GM23338 (cell line): ENCODE results near the gene FAM83F. TPM values are rescaled to one million over a fixed set of nuclear protein-coding genes. Genes with fewer than 3 reads are reported as not detected.

Source experiments
- ATAC-seq: fragments of 200-7000 bp; cut with Tn5 transposase; 3 replicates; pipeline ENCODE4 v1.9.1; 2020
- DNase-seq: peaks from one replicate; pipeline ENCODE4 v3.0.0-alpha.2; 2015; ENCODE audit warnings: low spot score
- H2AFZ ChIP-seq: fragments of 200-600 bp; sonication (generic); 2 replicates; pipeline ENCODE4 v1.8.0; 2016; ENCODE audit warnings: antibody characterized with exemption, mild to moderate bottlenecking, moderate library complexity
- H3F3A ChIP-seq: fragments of 200-600 bp; sonication (generic); replicated peaks from 2 replicates; pipeline ENCODE4 v1.8.0; 2017; ENCODE audit warnings: antibody characterized with exemption, mixed run types, low read depth
- H3K27ac ChIP-seq: fragments of 200-600 bp; sonication (generic); 2 replicates; pipeline ENCODE4 v1.6.1; 2016; ENCODE audit warnings: low read depth
- H3K27me3 ChIP-seq: fragments of 200-600 bp; sonication (generic); 2 replicates; pipeline ENCODE4 v1.8.0; 2016; ENCODE audit warnings: mild to moderate bottlenecking, mixed run types, moderate library complexity; ENCODE audit not compliant: insufficient read depth
- H3K36me3 ChIP-seq: fragments of 200-600 bp; sonication (generic); 2 replicates; pipeline ENCODE4 v1.8.0; 2016; ENCODE audit warnings: mild to moderate bottlenecking; ENCODE audit not compliant: insufficient read depth
- H3K4me1 ChIP-seq: fragments of 200-600 bp; sonication (generic); 2 replicates; pipeline ENCODE4 v1.8.0; 2016; ENCODE audit warnings: mild to moderate bottlenecking, moderate library complexity; ENCODE audit not compliant: insufficient read depth
- H3K4me2 ChIP-seq: fragments of 200-600 bp; sonication (generic); 2 replicates; pipeline ENCODE4 v1.7.1; 2017; ENCODE audit warnings: mixed run types
- H3K4me3 ChIP-seq: fragments of 200-600 bp; sonication (generic); 2 replicates; pipeline ENCODE4 v1.6.1; 2016; ENCODE audit warnings: mixed run types
- H3K79me2 ChIP-seq: fragments of 200-600 bp; sonication (generic); replicated peaks from 2 replicates; pipeline ENCODE4 v1.8.0; 2017; ENCODE audit warnings: mild to moderate bottlenecking; ENCODE audit not compliant: insufficient read depth
- H3K9me2 ChIP-seq: fragments of 200-600 bp; sonication (generic); 2 replicates; pipeline ENCODE4 v1.8.0; 2017; ENCODE audit not compliant: insufficient read depth
- H4K20me1 ChIP-seq: fragments of 200-600 bp; sonication (generic); replicated peaks from 2 replicates; pipeline ENCODE4 v1.8.0; 2017; ENCODE audit warnings: mild to moderate bottlenecking; ENCODE audit not compliant: insufficient read depth
- H3K27ac Mint-ChIP-seq: 2 replicates; pipeline ENCODE4 v1.8.0; 2020; ENCODE audit warnings: inconsistent platforms, mild to moderate bottlenecking, moderate library complexity, mixed read lengths
- H3K27me3 Mint-ChIP-seq: 3 replicates; pipeline ENCODE4 v1.8.0; 2022; ENCODE audit warnings: low read depth, mild to moderate bottlenecking, moderate library complexity, mixed read lengths, inconsistent platforms; ENCODE audit not compliant: insufficient read depth, poor library complexity
- H3K36me3 Mint-ChIP-seq: 3 replicates; pipeline ENCODE4 v1.8.0; 2021; ENCODE audit warnings: low read depth, mild to moderate bottlenecking, inconsistent platforms, moderate library complexity, mixed read lengths
- H3K4me1 Mint-ChIP-seq: 3 replicates; pipeline ENCODE4 v1.8.0; 2020; ENCODE audit warnings: mild to moderate bottlenecking, inconsistent platforms, mixed read lengths
- H3K4me3 Mint-ChIP-seq: 3 replicates; pipeline ENCODE4 v1.8.0; 2021; ENCODE audit warnings: moderate library complexity, mild to moderate bottlenecking, inconsistent platforms, mixed read lengths
- H3K9me3 Mint-ChIP-seq: 3 replicates; pipeline ENCODE4 v1.8.0; 2020; ENCODE audit warnings: moderate library complexity, mild to moderate bottlenecking, inconsistent platforms, mixed read lengths
- CREB1 ChIP-seq: fragments of 250-450 bp; sonication (Bioruptor Pico); IDR thresholded peaks from 2 replicates; pipeline ENCODE4 v1.5.0; 2020; ENCODE audit warnings: low read depth, mild to moderate bottlenecking, moderate library complexity
- ETS1 ChIP-seq: IDR thresholded peaks from 2 replicates; pipeline ENCODE4 v1.6.1; 2016; ENCODE audit warnings: antibody characterized with exemption
- EZH2 ChIP-seq: fragments of 200-600 bp; sonication (generic); IDR thresholded peaks from one replicate; pipeline ENCODE4 v1.8.0; 2017; ENCODE audit warnings: antibody characterized with exemption, mild to moderate bottlenecking, low read depth; ENCODE audit not compliant: unreplicated experiment
- JUNB ChIP-seq: IDR thresholded peaks from one replicate; pipeline ENCODE4 v1.6.1; 2016; ENCODE audit warnings: antibody characterized with exemption; ENCODE audit not compliant: unreplicated experiment
- POLR2AphosphoS5 ChIP-seq: IDR thresholded peaks from 2 replicates; pipeline ENCODE4 v1.6.1; 2016; ENCODE audit warnings: antibody characterized with exemption, low read depth
- ZNF114 ChIP-seq: fragments of 250-450 bp; sonication (Bioruptor Pico); IDR thresholded peaks from 2 replicates; pipeline ENCODE4 v1.5.0; 2020; ENCODE audit warnings: mild to moderate bottlenecking, moderate library complexity
- ZNF331 ChIP-seq: fragments of 250-450 bp; sonication (Bioruptor Pico); IDR thresholded peaks from 2 replicates; pipeline ENCODE4 v1.5.0; 2020; ENCODE audit warnings: low read depth, mild to moderate bottlenecking, moderate library complexity
- polyA plus RNA-seq: library from polyadenylated mRNA; unstranded; fragments of >200 nt; fragmentation: Nextera tagmentation; extraction: Ambion mirVana; gene quantifications from 2 replicates; pipeline ENCODE4 v1.2.1, GENCODE V29; 2016
- total RNA-seq: library from RNA; depleted of rRNA; stranded (reverse); fragments of >200 nt; shearing (Covaris generic); gene quantifications from 2 replicates; pipeline ENCODE4 v1.2.3, GENCODE V29; 2014
- TF ChIP-seq, protein P1 (sequence below): IDR thresholded peaks from one replicate; pipeline ENCODE4 v1.6.1; 2018; ENCODE audit warnings: antibody characterized with exemption; ENCODE audit not compliant: unreplicated experiment
- TF ChIP-seq, protein P2 (sequence below): fragments of 250-450 bp; sonication (Bioruptor Pico); IDR thresholded peaks from 2 replicates; pipeline ENCODE4 v1.5.0; 2020; ENCODE audit warnings: mild to moderate bottlenecking, moderate library complexity

FAM83F gene
- total and polyA plus RNA-seq, 2 experiments from 2014 or later, result 3.7 to 15.9 TPM

DNA sequence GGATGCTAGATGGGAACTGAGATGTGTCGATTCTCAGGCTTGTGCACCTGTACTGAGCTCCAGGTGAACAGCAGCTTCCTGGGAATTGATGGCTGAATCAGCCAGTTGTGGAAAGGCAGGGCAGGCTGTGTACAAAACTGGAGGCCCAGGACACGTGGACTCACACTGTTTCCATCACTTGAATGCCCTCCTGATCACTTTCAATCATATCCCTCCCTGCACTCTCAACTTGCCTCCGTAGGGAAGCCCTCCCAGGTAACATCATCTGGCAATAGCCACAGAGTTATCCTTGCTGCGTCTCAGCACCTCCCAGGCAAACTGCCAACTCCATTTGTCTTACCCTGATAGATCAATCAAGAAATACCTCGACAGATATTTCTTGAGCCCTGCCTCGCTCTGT, 10.1 kb downstream of the FAM83F start:
- H3K36me3 Mint-ChIP-seq, result peaks cover 13% of the 10 kb centered on the region
- H3K4me3 Mint-ChIP-seq, result no peak overlapping the region
- H3K27me3 ChIP-seq, result no peaks in the 10 kb centered on the region
- no peak overlapping the region for H2AFZ ChIP-seq
- H3K36me3 ChIP-seq, result no peaks in the 10 kb centered on the region
- no peak overlapping the region for H3K27ac Mint-ChIP-seq
- DNase-seq (no peak), ATAC-seq (no peak)
- H3K27ac ChIP-seq, result no peak overlapping the region
- peaks cover 56% of the 10 kb centered on the region for H3K79me2 ChIP-seq
- peaks cover 61% of the 10 kb centered on the region for H3K4me1 ChIP-seq
- H3F3A ChIP-seq, result peaks cover 9% of the 10 kb centered on the region; the same call in 1 of the 2 replicates
- no peaks in the 10 kb centered on the region for H3K9me2 ChIP-seq
- TF ChIP-seq ZNF114 (CRISPR knock-in tag) (no peak), JUNB (no peak), ETS1 (no peak), ZNF331 (no peak)
- TF ChIP-seq, protein P1, sequence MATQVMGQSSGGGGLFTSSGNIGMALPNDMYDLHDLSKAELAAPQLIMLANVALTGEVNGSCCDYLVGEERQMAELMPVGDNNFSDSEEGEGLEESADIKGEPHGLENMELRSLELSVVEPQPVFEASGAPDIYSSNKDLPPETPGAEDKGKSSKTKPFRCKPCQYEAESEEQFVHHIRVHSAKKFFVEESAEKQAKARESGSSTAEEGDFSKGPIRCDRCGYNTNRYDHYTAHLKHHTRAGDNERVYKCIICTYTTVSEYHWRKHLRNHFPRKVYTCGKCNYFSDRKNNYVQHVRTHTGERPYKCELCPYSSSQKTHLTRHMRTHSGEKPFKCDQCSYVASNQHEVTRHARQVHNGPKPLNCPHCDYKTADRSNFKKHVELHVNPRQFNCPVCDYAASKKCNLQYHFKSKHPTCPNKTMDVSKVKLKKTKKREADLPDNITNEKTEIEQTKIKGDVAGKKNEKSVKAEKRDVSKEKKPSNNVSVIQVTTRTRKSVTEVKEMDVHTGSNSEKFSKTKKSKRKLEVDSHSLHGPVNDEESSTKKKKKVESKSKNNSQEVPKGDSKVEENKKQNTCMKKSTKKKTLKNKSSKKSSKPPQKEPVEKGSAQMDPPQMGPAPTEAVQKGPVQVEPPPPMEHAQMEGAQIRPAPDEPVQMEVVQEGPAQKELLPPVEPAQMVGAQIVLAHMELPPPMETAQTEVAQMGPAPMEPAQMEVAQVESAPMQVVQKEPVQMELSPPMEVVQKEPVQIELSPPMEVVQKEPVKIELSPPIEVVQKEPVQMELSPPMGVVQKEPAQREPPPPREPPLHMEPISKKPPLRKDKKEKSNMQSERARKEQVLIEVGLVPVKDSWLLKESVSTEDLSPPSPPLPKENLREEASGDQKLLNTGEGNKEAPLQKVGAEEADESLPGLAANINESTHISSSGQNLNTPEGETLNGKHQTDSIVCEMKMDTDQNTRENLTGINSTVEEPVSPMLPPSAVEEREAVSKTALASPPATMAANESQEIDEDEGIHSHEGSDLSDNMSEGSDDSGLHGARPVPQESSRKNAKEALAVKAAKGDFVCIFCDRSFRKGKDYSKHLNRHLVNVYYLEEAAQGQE, result no peak
- peaks cover 17% of the 10 kb centered on the region for H3K27me3 Mint-ChIP-seq
- H3K4me2 ChIP-seq, result no peak overlapping the region
- peaks cover 27% of the 10 kb centered on the region for H4K20me1 ChIP-seq
- peaks cover 82% of the 10 kb centered on the region for H3K4me1 Mint-ChIP-seq
- H3K9me3 Mint-ChIP-seq, result no peaks in the 10 kb centered on the region; the same call in 2 of the 3 replicates
- H3K4me3 ChIP-seq, result no peak overlapping the region

DNA sequence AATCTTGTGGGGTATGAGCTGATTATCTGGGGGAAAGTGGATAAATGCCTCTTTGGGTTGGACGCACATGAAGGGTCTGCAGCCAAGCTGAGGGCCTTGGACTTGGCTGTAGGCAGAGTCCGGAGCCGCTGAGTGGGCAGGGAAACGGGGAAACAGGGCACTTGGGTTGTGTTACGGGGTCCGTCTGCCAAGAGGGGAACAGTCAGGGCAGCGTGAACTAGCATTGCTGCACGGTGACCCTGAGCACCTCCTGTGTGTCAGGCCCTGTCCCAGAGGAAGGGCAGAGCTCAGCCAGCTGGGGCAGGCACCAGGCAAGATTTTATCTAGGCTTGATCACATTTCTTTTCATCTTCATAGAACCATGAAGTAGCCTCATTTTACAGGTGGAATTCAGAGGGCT, 11.9 kb downstream of the FAM83F start:
- DNase-seq, result no peak
- Histone ChIP-seq H3K9me2 (no peaks in the 10 kb centered on the region), H3K36me3 (no peaks in the 10 kb centered on the region), H3K79me2 (peaks cover 54% of the 10 kb centered on the region), H3K27ac (no peak overlapping the region), H3K4me2 (no peak overlapping the region), H3K4me3 (no peak overlapping the region), H4K20me1 (peaks cover 40% of the 10 kb centered on the region), H3K4me1 (peaks cover 48% of the 10 kb centered on the region), H3F3A (0 out of 2 replicates have a peak, but pooled peaks cover 6% of the 10 kb centered on the region), H2AFZ (no peak overlapping the region), H3K27me3 (no peaks in the 10 kb centered on the region)
- Mint-ChIP-seq H3K9me3 (no peaks in the 10 kb centered on the region; the same call in 2 of the 3 replicates), H3K4me3 (no peak overlapping the region), H3K4me1 (peaks cover 71% of the 10 kb centered on the region), H3K27ac (peak overlapping the region; percentile 19), H3K36me3 (peaks cover 7% of the 10 kb centered on the region; the same call in 2 of the 3 replicates), H3K27me3 (peaks cover 12% of the 10 kb centered on the region)
- ATAC-seq, result no peak
- TF ChIP-seq EZH2, result no peak
- TF ChIP-seq POLR2AphosphoS5, result no peak
- TF ChIP-seq CREB1, result no peak
- TF ChIP-seq, protein P2, sequence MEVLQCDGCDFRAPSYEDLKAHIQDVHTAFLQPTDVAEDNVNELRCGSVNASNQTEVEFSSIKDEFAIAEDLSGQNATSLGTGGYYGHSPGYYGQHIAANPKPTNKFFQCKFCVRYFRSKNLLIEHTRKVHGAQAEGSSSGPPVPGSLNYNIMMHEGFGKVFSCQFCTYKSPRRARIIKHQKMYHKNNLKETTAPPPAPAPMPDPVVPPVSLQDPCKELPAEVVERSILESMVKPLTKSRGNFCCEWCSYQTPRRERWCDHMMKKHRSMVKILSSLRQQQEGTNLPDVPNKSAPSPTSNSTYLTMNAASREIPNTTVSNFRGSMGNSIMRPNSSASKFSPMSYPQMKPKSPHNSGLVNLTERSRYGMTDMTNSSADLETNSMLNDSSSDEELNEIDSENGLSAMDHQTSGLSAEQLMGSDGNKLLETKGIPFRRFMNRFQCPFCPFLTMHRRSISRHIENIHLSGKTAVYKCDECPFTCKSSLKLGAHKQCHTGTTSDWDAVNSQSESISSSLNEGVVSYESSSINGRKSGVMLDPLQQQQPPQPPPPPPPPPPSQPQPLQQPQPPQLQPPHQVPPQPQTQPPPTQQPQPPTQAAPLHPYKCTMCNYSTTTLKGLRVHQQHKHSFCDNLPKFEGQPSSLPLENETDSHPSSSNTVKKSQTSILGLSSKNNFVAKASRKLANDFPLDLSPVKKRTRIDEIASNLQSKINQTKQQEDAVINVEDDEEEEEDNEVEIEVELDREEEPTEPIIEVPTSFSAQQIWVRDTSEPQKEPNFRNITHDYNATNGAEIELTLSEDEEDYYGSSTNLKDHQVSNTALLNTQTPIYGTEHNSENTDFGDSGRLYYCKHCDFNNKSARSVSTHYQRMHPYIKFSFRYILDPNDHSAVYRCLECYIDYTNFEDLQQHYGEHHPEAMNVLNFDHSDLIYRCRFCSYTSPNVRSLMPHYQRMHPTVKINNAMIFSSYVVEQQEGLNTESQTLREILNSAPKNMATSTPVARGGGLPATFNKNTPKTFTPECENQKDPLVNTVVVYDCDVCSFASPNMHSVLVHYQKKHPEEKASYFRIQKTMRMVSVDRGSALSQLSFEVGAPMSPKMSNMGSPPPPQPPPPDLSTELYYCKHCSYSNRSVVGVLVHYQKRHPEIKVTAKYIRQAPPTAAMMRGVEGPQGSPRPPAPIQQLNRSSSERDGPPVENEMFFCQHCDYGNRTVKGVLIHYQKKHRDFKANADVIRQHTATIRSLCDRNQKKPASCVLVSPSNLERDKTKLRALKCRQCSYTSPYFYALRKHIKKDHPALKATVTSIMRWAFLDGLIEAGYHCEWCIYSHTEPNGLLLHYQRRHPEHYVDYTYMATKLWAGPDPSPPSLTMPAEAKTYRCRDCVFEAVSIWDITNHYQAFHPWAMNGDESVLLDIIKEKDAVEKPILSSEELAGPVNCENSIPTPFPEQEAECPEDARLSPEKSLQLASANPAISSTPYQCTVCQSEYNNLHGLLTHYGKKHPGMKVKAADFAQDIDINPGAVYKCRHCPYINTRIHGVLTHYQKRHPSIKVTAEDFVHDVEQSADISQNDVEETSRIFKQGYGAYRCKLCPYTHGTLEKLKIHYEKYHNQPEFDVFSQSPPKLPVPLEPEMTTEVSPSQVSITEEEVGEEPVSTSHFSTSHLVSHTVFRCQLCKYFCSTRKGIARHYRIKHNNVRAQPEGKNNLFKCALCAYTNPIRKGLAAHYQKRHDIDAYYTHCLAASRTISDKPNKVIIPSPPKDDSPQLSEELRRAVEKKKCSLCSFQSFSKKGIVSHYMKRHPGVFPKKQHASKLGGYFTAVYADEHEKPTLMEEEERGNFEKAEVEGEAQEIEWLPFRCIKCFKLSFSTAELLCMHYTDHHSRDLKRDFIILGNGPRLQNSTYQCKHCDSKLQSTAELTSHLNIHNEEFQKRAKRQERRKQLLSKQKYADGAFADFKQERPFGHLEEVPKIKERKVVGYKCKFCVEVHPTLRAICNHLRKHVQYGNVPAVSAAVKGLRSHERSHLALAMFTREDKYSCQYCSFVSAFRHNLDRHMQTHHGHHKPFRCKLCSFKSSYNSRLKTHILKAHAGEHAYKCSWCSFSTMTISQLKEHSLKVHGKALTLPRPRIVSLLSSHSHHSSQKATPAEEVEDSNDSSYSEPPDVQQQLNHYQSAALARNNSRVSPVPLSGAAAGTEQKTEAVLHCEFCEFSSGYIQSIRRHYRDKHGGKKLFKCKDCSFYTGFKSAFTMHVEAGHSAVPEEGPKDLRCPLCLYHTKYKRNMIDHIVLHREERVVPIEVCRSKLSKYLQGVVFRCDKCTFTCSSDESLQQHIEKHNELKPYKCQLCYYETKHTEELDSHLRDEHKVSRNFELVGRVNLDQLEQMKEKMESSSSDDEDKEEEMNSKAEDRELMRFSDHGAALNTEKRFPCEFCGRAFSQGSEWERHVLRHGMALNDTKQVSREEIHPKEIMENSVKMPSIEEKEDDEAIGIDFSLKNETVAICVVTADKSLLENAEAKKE (CRISPR knock-in tag), result no peak
- TF ChIP-seq ZNF331, result no peak
